ENCODE results near the gene ARHGEF38.
"Not testable (repeated sequence)": the region's sequence is repeated elsewhere in the genome, so short reads cannot be mapped to it uniquely, and the experiment has no call there.

Gene ARHGEF38

DNA sequence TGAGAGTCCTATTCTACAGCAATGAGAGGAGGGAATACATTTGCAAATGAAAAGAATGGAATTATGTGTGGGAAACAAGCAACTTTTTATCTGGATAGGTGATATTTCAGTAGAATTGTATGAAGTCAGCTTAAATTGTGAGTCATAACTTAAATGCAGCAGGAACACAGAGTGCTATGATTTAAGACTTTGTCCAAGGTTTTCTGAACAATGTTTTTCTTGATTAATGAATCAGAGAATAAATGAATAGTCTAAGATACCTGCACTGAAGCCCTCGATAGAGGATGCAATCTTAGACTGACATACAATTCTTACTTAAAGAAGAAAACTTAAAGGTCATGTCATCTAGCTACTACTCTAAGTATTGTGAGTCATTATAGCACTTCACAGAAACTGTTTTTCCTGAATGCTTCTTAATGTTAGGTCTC is 8.0 kb downstream of the ARHGEF38 start:
- DNase-seq (ENCODE audit: low read depth in 2 of 2): no peak

DNA sequence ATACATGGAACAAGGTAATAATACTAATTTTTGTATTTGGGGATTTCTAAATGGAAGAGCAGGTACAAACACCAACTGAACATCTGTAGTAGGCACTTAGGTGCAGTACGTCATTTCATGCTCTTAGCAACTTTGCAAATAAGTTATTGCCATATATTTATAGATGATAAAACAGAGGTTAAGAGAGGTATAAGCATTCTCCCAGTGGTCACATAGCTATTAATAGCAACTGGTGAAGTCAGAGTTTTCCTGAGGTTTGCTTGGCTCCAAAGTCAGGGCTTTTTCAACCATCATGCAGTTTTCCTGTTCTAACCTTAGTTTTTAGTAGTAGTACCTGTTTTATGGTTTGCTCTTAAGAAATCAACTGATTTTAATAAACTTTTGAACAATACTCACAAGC is 10.9 kb downstream of the ARHGEF38 start:
- no peak for DNase-seq (ENCODE audit: low read depth in 2 of 2)

DNA sequence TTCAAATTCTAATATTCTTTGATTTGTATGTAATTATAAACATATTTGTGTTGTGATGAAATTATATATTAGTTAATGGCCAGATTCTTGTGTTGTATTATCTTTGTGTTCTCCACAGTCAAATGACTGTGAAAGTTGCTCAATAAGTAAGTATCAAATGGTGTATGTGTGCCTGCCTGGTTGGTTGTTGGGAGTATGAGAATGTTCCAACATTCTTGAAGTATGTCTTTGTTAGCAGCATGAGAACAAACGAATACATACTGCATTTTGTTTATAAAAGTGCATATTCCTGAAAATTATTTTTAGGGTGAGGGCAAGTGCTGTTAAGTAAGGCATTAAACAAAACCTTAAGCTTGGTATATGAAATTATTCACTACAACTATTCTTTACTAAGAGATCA is 16.2 kb downstream of the ARHGEF38 start:
- no peak for DNase-seq (ENCODE audit: low read depth in 2 of 2)

DNA sequence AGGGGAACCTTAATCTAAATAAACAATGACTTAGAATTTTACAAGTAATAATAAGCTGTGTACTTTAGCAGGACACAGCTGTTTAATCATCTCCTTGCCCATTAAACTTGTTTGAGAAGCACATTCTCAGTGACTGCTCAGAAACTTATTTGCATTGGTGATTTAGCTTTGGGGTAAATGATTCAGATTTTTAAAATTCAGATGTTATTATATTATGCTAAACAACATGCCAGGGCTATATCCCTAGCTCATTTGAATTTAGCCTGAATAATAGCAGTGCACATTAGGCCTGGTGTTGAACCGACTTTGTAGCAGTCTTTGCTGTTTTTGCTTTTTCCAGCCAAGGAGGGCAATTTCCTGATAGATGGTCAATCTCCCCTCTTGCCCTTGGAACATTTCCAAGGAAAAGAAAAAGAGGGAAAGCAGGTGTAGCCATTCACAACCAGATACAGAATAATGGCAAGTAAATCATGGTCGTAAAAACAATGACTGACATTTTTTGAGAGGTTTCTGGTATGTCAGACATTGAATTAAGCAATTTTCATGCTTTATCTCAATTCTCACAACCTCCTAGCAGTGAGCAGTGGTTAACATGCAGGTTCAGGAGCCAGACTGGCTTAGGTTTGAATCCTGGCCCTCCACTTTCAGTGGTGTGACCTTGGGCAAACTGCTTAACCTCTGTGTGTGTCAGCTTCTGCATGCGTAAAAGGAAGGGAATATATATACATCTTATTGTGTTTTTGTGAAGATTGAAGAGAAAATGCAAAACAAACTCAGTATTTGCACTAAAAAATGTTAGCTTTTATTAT is 16.8 kb downstream of the ARHGEF38 start:
- no peak for DNase-seq (ENCODE audit: low read depth in 2 of 2)

DNA sequence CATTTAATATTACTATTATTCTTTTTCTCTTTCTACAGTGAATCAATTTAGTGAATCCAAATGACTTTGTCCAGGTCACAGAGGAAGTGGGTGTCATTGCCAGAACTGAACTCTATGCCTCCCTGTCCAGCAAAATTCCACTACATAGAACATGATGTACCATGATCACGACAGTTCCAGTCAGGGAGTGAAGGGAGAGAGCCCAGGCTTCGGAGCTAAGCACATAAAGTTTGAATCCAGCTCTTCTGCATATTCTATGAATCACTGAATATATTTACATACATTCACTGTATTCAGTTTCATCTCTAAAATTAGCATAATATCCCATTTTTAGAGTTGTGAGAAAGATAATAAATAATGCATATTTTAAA is 17.4 kb downstream of the ARHGEF38 start:
- DNase-seq (ENCODE audit: low read depth in 2 of 2): no peak

DNA sequence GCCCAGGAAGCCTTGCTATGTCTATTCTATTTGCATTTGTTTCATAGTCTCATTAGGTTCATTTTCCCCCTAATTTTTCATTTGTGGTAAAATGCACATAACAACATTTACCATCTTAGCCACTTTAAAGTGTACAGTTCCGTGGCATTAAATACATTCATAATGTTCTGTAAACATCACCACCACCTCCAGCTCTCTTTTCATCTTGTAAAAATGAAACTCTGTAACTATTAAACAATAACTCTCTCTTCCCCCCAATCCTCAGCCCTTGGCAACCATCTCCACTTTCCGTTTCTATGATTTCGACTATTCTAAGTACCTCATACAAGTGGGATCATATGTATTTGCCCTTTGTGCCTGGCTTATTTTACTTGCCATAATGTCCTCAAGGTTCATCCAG is 19.9 kb downstream of the ARHGEF38 start:
- no peak for DNase-seq (ENCODE audit: low read depth in 2 of 2)

DNA sequence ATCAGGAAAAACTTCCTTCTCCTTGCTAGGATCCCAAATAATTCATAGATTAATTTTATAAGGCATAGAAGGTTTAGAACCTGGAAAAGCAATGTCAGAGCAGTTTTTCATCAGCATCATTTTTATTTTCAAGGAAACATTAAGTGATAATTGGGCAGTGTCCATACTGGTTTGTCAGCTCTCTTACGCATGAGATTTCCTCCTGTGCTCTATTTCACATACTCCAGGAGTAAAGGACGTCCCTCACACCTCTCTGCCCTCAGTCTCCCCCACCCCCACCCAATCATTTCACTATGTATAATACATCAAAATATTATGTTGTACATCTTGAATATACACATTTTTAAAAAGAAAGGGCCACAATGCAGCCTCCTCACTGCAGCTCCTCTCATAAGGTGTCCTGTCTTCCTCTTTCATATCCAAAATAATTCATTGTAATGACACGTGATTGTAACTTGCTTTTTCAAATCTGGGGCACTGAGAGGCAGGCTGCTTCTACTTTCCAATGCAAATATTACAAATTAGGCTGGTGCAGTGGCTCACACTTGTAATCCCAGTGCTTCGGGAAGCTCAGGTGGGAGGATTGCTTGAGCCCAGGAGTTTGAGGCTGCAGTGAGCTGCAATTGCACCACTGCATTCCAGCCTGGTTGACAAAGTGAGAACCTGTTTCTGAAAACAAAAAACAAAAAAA is 34.4 kb downstream of the ARHGEF38 start:
- DNase-seq (ENCODE audit: low read depth in 2 of 2): no peak

DNA sequence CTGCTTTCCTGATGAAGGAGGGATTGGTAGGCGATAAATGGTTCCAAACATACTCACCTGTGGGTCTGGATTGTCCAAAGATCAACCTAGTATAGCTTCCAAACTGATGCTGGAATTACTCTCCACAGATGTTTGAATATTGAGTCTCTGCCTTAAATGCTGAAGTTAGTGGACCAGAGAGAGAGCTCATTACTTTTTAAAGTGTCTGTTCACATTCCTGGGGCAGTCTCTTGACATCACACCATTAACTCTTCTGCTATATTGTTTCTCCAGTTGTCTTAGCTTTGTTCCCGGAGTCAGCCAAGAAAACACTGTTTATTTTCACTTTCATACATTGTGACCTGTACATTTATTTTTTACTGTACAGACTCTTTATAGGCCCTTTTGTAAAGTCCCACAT is 35.4 kb downstream of the ARHGEF38 start:
- DNase-seq (ENCODE audit: low read depth in 2 of 2): no peak

DNA sequence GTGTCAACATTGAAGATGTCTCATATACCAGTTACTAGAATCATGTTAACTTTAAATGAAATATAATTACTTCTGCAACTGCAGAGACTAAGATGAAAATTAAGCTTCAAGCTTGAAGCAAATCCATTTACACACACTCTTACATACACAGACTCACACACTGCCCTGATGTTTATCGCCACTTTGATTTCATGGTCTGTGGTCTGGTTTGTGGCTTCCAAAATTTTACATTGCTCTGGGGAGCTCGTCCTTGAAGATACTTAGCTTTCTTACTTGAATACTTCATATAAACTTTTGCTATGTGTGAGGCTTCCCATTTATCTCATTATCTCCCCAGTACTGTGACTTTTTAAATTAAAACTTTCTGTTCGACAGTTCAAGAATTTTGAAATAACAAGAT is 35.8 kb downstream of the ARHGEF38 start:
- no peak for DNase-seq (ENCODE audit: low read depth in 2 of 2)

DNA sequence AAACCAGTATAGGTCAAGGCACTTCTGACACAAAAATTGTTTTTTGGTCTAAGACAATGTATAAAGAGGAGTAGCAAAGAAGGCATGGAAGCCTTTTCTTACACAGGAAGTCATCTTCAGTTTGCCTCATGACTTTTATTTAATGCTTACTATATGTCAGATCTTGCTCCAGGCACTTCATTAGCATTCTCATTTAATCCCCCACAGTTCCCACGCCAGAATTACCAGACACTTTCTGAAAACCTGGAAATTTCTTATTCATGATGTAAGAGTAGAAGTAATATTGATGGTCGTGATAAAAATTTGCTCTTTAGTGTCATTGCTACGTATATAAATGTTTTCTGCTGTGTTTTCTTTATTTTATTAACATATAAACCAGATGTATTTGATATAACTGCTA is 39.2 kb downstream of the ARHGEF38 start:
- no peak for DNase-seq (ENCODE audit: low read depth in 2 of 2)

DNA sequence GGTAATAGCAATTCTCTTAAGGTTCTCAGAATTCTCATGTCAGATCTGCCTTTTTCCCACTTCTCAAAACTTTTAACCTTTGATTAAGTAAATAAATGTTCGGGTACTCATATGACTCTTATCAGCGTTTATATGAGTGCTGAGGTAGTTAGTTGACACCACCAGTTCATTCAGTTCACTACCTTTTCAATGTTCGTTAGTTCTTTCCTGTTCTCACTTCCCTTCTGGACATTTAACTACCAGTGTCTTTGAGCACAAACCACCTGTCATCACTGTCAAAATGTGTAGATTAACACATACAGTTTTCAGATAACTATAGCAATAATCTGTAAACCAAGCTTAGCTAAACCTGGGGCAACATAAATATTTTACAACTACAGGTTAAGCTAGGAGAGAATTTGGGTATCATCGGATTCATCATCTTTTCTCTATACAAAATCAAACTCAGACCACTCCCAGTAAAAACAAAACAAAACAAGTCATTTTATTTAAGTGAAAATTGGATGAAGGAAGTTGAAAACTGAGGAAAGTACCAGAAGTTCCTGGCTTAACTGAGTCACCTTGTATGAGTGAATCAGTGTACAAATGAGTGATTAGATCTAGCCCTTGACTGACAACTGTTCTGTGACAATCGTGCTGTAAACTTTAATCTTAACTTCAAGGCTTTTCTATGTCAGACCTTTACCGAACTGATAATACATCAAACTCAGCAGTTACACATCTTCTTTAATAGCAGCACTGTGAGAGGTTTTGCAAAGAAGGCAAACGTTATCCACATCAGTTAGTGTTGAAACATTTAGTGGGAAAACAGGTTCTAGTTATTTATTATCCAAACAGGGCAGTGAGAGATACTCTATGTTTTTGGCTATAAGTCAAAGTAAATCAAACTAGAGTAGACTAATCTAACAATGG is 41.9 kb downstream of the ARHGEF38 start:
- no peak for DNase-seq (ENCODE audit: low read depth in 2 of 2)

DNA sequence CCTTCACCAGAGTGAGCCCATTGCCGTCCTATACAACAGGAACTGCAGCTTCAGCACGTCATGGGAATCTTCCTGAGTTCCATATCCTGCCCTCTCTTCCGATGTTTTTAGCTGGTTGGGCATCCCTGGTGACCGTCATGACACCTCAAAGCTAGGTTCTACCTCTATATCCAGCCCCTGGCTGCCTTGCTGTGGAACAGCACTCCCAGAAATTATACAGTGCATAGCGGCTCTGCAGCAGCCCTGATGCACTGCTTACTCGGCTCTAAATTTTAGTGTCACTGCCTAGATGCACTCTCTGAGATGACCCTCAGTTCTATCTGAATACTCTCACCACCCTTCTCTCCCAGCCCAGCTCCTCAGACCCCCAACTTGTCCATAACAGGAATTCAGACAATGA is 44.3 kb downstream of the ARHGEF38 start:
- DNase-seq (ENCODE audit: low read depth in 2 of 2): no peak

DNA sequence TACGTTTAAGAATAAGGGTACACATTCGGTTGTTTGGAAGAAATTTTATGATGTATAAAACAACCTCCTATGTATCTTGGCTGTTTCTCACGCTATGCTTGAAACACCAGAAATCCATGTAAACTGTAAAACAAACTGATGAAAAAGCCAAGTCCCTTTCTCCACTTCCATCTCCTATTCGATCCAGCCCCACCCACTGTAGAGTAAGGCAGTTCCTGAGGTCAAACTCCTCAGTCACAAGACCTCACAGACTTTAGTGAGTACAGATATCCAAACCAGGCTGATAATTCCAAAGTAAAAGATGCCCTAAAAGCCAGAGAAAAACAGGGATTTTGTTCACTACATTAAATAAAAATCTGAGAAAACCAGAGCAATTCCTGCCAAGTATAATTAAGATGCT is 45.6 kb downstream of the ARHGEF38 start:
- DNase-seq (ENCODE audit: low read depth in 2 of 2): no peak

DNA sequence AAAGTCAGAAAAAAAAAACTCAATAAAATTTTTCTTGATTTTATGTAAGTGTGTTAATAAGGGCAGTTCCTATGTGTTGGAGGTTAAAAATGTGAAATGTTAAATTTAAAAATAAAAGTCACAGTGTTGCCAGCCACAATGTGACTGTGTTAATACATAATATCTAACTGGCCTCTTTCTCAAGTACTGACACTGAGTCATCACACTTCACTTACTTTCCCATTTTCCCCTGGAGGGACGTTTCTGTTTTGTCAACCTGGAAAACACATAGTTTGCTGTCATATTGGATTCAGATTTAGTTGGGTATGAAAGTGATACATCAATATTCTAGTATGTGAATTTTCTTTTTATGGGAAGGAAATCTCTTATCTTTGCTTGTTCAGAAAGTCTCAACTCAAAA is 46.4 kb downstream of the ARHGEF38 start:
- DNase-seq (ENCODE audit: low read depth in 2 of 2): no peak

DNA sequence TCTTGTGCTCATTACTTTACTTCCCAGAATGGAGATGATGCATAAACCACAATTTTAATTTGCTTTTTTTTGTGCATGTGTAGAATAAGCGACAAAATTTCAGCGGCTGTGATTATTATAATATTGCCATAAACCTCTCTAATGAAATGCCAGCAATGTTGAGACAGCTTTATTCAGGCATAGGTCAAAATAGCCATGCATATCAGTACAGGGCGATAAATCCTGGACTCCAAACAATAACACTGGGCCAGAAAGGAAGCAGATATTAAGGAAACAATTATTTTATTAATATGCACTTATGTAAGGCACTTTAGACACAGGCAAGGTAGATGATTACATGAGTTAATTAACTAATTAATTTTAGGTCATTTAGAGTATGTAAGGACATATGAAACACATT is 47.1 kb downstream of the ARHGEF38 start:
- no peak for DNase-seq (ENCODE audit: low read depth in 2 of 2)

DNA sequence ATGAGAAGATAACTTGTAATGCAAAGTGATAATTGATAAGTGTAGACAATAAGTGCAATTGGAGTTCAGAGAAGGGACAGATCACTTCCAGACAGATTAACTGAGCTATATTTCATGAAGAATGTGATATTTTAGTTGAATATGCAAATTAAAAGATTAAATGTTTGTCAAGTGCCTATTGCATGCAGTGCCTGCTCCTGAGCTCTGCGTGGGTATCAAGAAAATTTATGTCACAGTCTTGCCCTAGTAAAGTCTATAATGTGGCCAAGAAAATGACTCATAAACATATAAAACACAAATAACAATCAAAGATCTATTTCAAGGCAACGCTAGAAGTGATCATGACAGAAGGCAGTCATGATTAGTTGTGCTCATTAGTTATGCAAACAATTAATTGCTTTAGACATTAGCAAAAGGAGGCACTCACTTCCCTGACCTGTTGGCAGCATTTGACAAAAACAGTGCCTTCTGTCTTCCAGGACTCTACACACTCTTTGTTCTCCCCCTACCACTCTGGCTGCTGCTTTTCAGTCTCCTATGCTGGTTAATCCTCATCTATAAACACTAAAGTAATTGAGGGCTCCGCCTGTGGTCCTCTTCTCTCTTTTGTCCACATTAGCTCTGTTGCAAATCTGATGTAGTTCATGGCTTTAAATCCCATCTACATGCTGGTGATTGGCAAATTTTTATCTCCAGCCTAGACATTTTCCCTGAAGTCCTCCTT is 47.7 kb downstream of the ARHGEF38 start:
- no peak for DNase-seq (ENCODE audit: low read depth in 2 of 2)

DNA sequence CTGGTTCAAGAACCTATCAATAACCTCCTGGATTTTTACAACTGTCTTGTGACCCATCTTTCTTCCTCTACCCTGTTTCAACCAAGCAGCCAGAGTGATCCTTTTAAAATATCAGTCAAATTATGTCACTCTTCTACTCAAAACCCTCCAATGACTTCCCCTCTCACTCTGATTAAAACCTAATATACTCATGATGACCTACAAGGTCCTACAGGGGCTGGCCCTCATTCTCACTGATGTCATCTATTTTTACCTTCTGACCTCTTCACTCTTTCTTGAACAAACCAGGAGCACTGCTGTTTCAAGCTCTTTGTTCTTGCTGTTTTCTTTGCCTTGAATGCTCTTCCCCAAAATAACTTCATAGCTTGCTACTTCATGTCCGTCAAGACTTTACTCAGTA is 48.5 kb downstream of the ARHGEF38 start:
- no peak for DNase-seq (ENCODE audit: low read depth in 2 of 2)

DNA sequence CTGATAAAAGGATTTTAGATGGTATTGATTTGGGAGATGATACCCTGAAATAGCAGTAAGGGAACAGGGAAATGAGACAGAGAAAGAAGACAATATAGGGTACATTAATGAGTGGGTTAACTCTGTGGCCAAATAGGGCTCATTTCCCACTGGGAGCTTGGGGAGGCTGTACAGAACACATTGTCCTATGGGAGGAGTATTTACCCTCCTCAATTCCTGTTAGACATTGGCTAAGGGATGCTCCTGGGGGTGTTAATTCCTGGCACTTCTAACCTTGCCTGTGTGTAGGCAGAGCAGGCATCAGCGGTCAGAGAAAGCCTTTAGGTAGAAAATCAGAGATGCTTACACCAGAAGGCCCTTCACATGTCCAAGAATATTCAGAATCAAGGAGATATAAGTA is 49.0 kb downstream of the ARHGEF38 start:
- no peak for DNase-seq (ENCODE audit: low read depth in 2 of 2)

DNA sequence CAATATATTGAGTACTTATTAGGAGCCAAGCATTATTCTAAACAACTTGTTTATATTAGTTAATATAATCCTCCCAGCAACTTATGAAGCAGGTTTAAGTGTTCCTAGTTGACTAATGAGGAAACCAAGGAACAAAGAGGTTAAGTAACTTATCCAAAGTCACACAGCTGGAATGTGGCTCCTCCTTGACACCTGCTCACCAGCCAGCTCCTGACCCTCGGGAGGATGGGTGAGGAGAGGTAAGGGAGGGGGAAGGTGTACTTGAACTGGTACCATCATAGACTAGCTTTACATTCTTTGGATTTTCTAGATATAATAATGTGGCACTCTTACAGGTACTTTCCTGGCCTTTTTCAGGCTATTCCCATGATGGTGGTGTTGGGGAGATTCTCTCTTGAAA is 50.7 kb downstream of the ARHGEF38 start:
- no peak for DNase-seq (ENCODE audit: low read depth in 2 of 2)

DNA sequence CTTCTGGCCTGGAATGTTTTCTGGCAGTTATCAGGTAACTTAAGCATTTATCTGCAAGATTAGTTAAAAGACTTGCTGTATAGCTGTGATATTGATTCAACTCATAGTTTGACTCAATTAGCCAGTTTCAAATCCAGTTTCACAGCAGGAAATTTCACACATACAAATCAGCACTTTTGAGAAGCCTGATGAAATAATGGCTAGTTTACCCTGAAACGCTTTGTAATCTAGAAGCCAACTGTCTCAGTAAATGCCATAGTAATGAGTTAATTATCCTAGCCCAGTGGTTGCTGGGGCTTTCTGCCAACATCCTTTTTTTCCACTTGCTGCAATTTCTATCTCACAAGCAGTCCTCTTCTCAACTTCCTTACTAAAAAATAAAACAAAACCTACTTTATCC is 53.1 kb downstream of the ARHGEF38 start:
- DNase-seq (ENCODE audit: low read depth in 2 of 2): no peak

DNA sequence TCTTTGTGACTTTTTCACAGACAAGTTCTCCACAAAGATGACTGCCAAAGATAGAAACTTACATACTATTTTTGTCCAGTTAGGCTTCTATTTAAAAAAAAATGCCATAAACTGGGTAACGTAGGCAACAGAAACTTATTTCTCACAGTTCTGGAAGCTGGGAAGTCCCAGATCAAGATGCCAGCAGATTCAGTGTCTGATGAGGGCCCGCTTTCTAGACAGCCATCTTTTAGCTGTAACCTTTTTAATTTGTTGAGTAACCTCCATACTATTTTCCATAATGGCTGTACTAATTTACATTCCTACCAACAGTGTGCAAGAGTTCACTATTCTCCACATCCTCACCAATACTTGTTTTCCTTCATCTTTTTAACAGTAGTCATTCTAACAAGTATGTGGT is 55.5 kb downstream of the ARHGEF38 start:
- no peak for DNase-seq (ENCODE audit: low read depth in 2 of 2)

DNA sequence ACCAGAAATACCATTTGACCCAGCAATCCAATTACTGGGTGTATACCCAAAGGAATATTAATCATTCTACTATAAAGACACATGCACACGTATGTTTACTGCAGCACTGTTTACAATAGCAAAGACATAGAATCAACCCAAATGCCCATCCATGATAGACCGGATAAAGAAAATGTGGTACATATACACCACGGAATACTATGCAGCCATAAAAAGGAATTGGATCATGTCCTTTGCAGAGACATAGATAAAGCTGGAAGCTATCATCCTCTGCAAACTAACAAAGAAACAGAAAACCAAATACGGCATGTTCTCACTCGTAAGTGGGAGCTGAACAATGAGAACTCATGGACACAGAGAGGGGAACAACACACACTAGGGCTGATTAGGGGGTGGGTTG is 57.4 kb downstream of the ARHGEF38 start:
- DNase-seq (ENCODE audit: low read depth in 2 of 2): not testable (repeated sequence)

Measured in activated CD4-positive, alpha-beta T cell treated with anti-CD3 and anti-CD28 coated beads for 24 hours (primary cell).